Caco-2 (cell line): ENCODE results near the gene MEDAG. TPM values are rescaled to one million over a fixed set of nuclear protein-coding genes. Genes with fewer than 3 reads are reported as not detected.

Experiments
- BruUV-seq: library from RNA; stranded (reverse); fragments of 400-500 nt; replicated peaks from 2 replicates; lab custom pipeline; 2021; lab: Mats Ljungman, UMichigan
- CTCF ChIA-PET: fragments of 300-600 bp; sonication (Branson Sonifier 250); formaldehyde crosslinking; loops from one replicate; lab custom pipeline; 2022; ENCODE audit warnings: antibody characterized with exemption; lab: Charles Lee
- POLR2A ChIA-PET: fragments of 300-600 bp; sonication (Branson Sonifier 250); formaldehyde crosslinking; loops from one replicate; lab custom pipeline; 2022; ENCODE audit warnings: antibody characterized with exemption; lab: Charles Lee
- DNase-seq, 2 experiments: peaks; one replicate each; pipeline versions ENCODE4 v3.0.0 to v3.0.0-alpha.2; 2020 to 2022
- H3K27me3 ChIP-seq: replicated peaks from 2 replicates; pipeline ENCODE4 v1.6.0; 2011; ENCODE audit warnings: low read length; ENCODE audit not compliant: control insufficient read depth, insufficient read depth
- H3K36me3 ChIP-seq: 2 replicates; pipeline ENCODE4 v1.5.1; 2011; ENCODE audit warnings: low read length; ENCODE audit not compliant: control insufficient read depth, insufficient read depth
- H3K4me1 ChIP-seq: fragments of 250-450 bp; sonication (Bioruptor Pico); 2 replicates; pipeline ENCODE4 v1.5.1; 2020; ENCODE audit warnings: mild to moderate bottlenecking
- H3K4me3 ChIP-seq: 2 replicates; pipeline ENCODE4 v1.5.1; 2011; ENCODE audit warnings: low read depth, mild to moderate bottlenecking, control low read depth, low read length
- H3K9me3 ChIP-seq: fragments of 250-450 bp; sonication (Bioruptor Pico); 2 replicates; pipeline ENCODE4 v1.5.1; 2020; ENCODE audit warnings: mild to moderate bottlenecking, moderate library complexity
- H3K27ac Mint-ChIP-seq: one replicate; pipeline ENCODE4 v1.8.0; 2022; ENCODE audit warnings: mixed read lengths; ENCODE audit not compliant: unreplicated experiment
- H3K27me3 Mint-ChIP-seq: one replicate; pipeline ENCODE4 v1.8.0; 2022; ENCODE audit warnings: mixed read lengths; ENCODE audit not compliant: insufficient read depth, unreplicated experiment
- H3K36me3 Mint-ChIP-seq: one replicate; pipeline ENCODE4 v1.8.0; 2022; ENCODE audit warnings: mild to moderate bottlenecking, mixed read lengths; ENCODE audit not compliant: insufficient read depth, unreplicated experiment
- H3K4me1 Mint-ChIP-seq: one replicate; pipeline ENCODE4 v1.8.0; 2022; ENCODE audit warnings: low read depth, mixed read lengths; ENCODE audit not compliant: unreplicated experiment
- H3K4me3 Mint-ChIP-seq: one replicate; pipeline ENCODE4 v1.8.0; 2022; ENCODE audit warnings: mild to moderate bottlenecking, moderate library complexity, mixed read lengths; ENCODE audit not compliant: unreplicated experiment
- H3K9me3 Mint-ChIP-seq: one replicate; pipeline ENCODE4 v1.8.0; 2022; ENCODE audit warnings: mixed read lengths; ENCODE audit not compliant: unreplicated experiment
- CTCF ChIP-seq, 2 experiments: fragments of 200-600 bp in 1 of 2; IDR thresholded peaks; 1 replicate in 1 of 2; 2 replicates in 1 of 2; pipeline versions ENCODE4 v1.5.1 to v1.8.0; 2011 to 2022; ENCODE audit warnings: antibody characterized with exemption in 1 of 2, control low read depth in 1 of 2, inconsistent platforms in 1 of 2, low read depth in 1 of 2, low read length in 1 of 2, mild to moderate bottlenecking in 1 of 2, moderate library complexity in 1 of 2; ENCODE audit not compliant: insufficient read depth in 1 of 2, severe bottlenecking in 1 of 2, unreplicated experiment in 1 of 2
- intact Hi-C: fragments of 100-400 bp; cut with micrococcal nuclease; formaldehyde crosslinking; loops from one replicate; pipeline ENCODE4 v1.10.0; 2022; ENCODE audit not compliant: unreplicated experiment
- total RNA-seq: library from RNA; stranded (reverse); gene quantifications from 2 replicates; pipeline ENCODE4 v1.2.3, GENCODE V29; 2022

MEDAG gene
- total RNA-seq, 1 experiment from 2014 or later = not detected

GRCh38 chr13:30873499-30873898, 32.6 kb upstream of the MEDAG start:
- Mint-ChIP-seq H3K4me1 (no peaks in the 10 kb centered on the region), H3K4me3 (no peak overlapping the region), H3K27ac (no peak overlapping the region), H3K27me3 (no peaks in the 10 kb centered on the region), H3K9me3 (no peaks in the 10 kb centered on the region), H3K36me3 (no peaks in the 10 kb centered on the region)
- ChIA-PET POLR2A (no interaction called here), CTCF (no interaction called here)
- H3K4me3 ChIP-seq = no peak overlapping the region
- no peak for TF ChIP-seq CTCF (IDR thresholded peaks at IDR 0.05; ENCODE audit: insufficient read depth in 1 of 2, low read depth in 1 of 2, low read length in 1 of 2, severe bottlenecking in 1 of 2, unreplicated experiment in 1 of 2)
- intact Hi-C loops = no loop called here
- DNase-seq = no peak
- H3K27me3 ChIP-seq = no peaks in the 10 kb centered on the region
- no peaks in the 10 kb centered on the region for H3K9me3 ChIP-seq
- no TSS peak for BruUV-seq
- H3K36me3 ChIP-seq = no peaks in the 10 kb centered on the region
- H3K4me1 ChIP-seq = no peaks in the 10 kb centered on the region

- no peak for TF ChIP-seq CTCF (IDR thresholded peaks at IDR 0.05; ENCODE audit: insufficient read depth in 1 of 2, low read depth in 1 of 2, low read length in 1 of 2, severe bottlenecking in 1 of 2, unreplicated experiment in 1 of 2)
- Mint-ChIP-seq H3K27me3 (no peaks in the 10 kb centered on the region), H3K4me1 (no peaks in the 10 kb centered on the region), H3K36me3 (no peaks in the 10 kb centered on the region), H3K4me3 (no peak overlapping the region), H3K27ac (no peak overlapping the region), H3K9me3 (no peaks in the 10 kb centered on the region)
- BruUV-seq = no TSS peak
- ChIA-PET POLR2A (no interaction called here), CTCF (no interaction called here)
- Histone ChIP-seq H3K9me3 (no peaks in the 10 kb centered on the region), H3K4me1 (no peaks in the 10 kb centered on the region), H3K27me3 (no peaks in the 10 kb centered on the region), H3K36me3 (no peaks in the 10 kb centered on the region), H3K4me3 (no peak overlapping the region)
- no peak for DNase-seq
- intact Hi-C loops = no loop called here
Measured at GRCh38 chr13:30874111-30874510, 32.0 kb upstream of the MEDAG start.

DNA sequence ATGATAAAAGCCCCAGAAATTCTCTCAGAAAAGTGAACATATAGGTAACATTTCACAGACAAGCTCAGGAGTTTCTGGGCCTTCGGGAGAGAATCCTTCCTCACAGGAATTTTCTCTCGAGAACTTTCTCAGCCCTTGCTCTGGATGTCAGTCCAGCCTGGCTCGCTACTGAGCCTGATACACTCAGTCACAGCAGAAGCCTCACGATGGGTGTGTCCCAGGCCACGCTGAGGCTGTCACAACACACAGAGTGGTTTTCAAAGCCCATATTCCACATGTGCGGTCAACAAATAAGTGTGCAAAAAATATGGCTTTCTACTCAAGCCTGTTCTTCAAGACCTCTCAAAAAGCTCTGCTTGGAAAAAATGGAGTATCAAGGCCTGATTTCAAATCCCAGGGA, 31.5 kb upstream of the MEDAG start:
- no peaks in the 10 kb centered on the region for H3K27me3 Mint-ChIP-seq
- POLR2A ChIA-PET = no interaction called here
- H3K4me3 ChIP-seq = no peak overlapping the region
- H3K4me1 ChIP-seq = no peaks in the 10 kb centered on the region
- no peaks in the 10 kb centered on the region for H3K9me3 Mint-ChIP-seq
- no peaks in the 10 kb centered on the region for H3K4me1 Mint-ChIP-seq
- BruUV-seq = no TSS peak
- intact Hi-C loops = no loop called here
- no peak for TF ChIP-seq CTCF (IDR thresholded peaks at IDR 0.05; ENCODE audit: insufficient read depth in 1 of 2, low read depth in 1 of 2, low read length in 1 of 2, severe bottlenecking in 1 of 2, unreplicated experiment in 1 of 2)
- H3K36me3 ChIP-seq = no peaks in the 10 kb centered on the region
- H3K4me3 Mint-ChIP-seq = no peak overlapping the region
- H3K27me3 ChIP-seq = no peaks in the 10 kb centered on the region
- no peaks in the 10 kb centered on the region for H3K36me3 Mint-ChIP-seq
- H3K27ac Mint-ChIP-seq = no peak overlapping the region
- no peaks in the 10 kb centered on the region for H3K9me3 ChIP-seq
- no peak for DNase-seq
- CTCF ChIA-PET = no interaction called here
